AG04449 (cell line): ENCODE data around the gene SLCO2A1.
A peak's percentile ranks its signal among the peaks of the same experiment; 100 is the strongest.

Experiments
- CTCF ChIA-PET: fragments of 350-600 bp; formaldehyde crosslinking; extraction: SDS; loops from one replicate; lab custom pipeline; 2021; ENCODE audit warnings: antibody characterized with exemption; lab: Yijun Ruan, JAX
- POLR2A ChIA-PET: fragments of 400-600, 350-600 bp; formaldehyde crosslinking; extraction: SDS; loops from one replicate; lab custom pipeline; 2020; ENCODE audit warnings: antibody characterized with exemption, inconsistent platforms; lab: Yijun Ruan, JAX
- DNase-seq: peaks from one replicate; pipeline ENCODE4 v3.0.0-alpha.2; 2010; ENCODE audit warnings: low read depth, low spot score
- H3K4me3 ChIP-seq: 2 replicates; pipeline ENCODE4 v1.5.1; 2011; ENCODE audit warnings: low read depth, mild to moderate bottlenecking, control low read depth, low read length
- CTCF ChIP-seq: IDR thresholded peaks from one replicate; pipeline ENCODE4 v1.5.1; 2011; ENCODE audit warnings: mild to moderate bottlenecking, moderate library complexity, low read length, control low read depth, inconsistent platforms; ENCODE audit not compliant: insufficient read depth; ENCODE audit errors: missing control alignments

Gene SLCO2A1

DNA sequence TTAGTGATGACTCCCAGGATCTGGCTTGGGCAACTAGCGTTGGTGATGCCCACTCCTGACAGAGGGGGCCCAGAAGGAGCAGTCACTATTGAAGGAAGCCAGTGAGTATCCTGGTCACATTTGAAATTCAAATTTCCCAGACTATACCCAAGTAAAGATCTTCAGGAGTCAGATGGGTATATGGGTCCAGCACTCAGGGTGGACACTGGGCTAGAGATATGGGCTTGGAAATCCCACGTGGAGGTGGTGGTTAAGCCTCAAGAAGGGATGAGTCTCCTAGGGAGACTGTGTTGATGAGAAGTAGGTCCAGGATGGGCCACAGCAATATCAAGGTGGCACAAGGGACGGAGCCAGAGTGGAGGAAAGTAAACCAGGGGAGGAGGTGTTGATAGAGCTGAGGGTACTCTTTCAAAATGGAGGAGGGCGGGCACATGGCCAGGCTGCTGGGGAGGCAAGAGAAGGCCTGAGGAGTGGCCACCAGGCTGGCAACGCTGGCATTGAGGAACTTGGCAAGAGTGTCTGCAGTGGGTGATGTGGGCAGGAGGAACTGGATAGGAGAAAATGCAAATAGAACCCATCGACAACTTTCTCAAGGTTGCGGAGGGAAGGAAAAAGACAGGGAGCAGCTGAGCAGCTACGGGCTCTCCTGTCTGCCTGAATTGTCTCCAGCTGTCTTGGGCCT is 3.7 kb upstream of the SLCO2A1 start:
- ChIA-PET CTCF (interaction anchor here (0.8 to 1.1 kb wide), 3 partner anchors 24 to 103 kb away, joined by 3 to 4 read pairs (median 3); no protein-coding TSS in a partner anchor), POLR2A (no interaction called here)

DNA sequence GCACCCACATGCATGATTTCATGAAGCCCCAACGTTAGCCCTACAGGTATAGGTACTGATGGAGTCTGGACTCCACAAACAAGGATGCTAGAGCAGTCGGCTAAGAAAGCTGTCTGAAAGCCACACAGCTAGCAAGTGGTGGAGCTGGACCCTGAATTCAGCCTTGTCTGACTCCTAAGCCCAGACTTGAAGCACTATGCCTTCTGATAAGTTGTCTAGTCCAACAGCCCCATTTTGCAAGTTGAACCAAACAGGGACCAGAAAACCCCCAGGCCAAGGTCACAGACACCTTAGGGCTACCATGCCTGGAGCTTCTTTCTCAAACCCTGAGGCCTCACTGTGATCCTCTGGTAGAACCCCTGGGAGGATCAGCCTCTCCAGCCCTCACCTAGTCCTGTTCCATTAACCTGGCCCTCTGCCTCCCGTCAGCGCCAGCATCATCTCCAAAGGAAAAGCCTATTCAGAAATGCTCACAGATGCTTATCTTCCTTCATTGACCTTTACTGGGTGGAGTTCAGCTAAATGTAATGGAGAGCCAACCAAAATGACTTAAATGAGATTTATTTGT is 1.7 kb upstream of the SLCO2A1 start:
- DNase-seq, result no peak
- H3K4me3 ChIP-seq, result no peak overlapping the region
- CTCF ChIA-PET, result interaction anchor here (0.9 kb wide), 1 partner anchor 38 kb away, joined by 3 read pairs; no protein-coding TSS in a partner anchor
- no peak for TF ChIP-seq CTCF
- POLR2A ChIA-PET, result no interaction called here

More for the DNA sequence above, 3.7 kb upstream of the SLCO2A1 start:
- no peak for TF ChIP-seq CTCF
- no peak for DNase-seq
- no peak overlapping the region for H3K4me3 ChIP-seq

GRCh38 chr3:134030379-134031347 is 938 bp upstream of the SLCO2A1 start:
- DNase-seq, result no peak
- ChIA-PET POLR2A (no interaction called here), CTCF (interaction anchor here (0.9 kb wide), 1 partner anchor 38 kb away, joined by 3 read pairs; no protein-coding TSS in a partner anchor)
- TF ChIP-seq CTCF, result no peak
- peak overlapping the region; percentile 56; the same call in 1 of the 2 replicates for H3K4me3 ChIP-seq

- DNase-seq, result no peak
- POLR2A ChIA-PET, result no interaction called here
- peak overlapping the region; percentile 56 for H3K4me3 ChIP-seq
- no peak for TF ChIP-seq CTCF
- CTCF ChIA-PET, result no interaction called here
Observed at GRCh38 chr3:134029256-134029733, 430 bp downstream of the SLCO2A1 start.

DNA sequence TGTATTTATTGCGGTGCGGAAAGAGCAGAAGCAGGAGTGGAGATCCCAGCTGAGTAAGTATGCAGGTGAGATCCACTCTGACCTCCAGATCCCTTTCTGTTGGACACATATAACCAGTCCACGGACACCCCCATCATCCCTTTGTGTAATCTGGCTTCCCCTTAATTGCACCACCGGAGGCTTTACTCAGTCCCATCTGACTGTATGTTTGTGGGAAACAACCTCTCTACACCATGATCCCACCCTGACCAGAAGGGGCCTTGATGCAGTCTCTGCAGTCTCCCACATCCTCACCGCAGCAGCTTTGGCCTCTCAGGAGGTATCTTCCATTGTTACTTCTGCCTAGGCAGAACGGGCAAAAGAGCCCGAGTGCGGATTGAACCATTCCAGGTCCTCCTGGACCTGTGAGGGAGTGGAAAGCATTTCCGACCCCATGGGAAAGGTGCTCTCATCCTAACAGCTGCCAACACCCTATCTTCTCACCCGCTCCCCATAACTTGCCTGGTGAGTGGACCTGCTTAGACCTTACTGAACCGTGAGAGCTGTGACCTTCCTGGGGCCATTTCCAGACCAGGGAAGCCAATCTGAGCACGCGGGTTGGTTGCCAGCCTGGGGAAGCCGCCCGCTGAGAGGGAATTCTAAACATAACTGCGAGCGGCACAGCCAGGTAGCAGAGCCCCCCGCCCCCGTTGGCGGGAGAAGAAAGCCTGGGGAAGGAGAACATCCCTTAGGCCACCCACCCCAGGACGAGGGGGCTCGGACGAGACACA is 1.1 kb downstream of the SLCO2A1 start:
- no peak for DNase-seq
- CTCF ChIA-PET, result interaction anchor here (1.3 kb wide), 1 partner anchor 63 kb away, joined by 3 read pairs; no protein-coding TSS in a partner anchor
- TF ChIP-seq CTCF, result no peak
- POLR2A ChIA-PET, result no interaction called here
- H3K4me3 ChIP-seq, result peak overlapping the region; percentile 56; the same call in 1 of the 2 replicates
